Colonic mucosa (tissue), 4 donors: ENCODE results near the gene C10orf105. TPM values are rescaled to one million over a fixed set of nuclear protein-coding genes. Genes with fewer than 3 reads are reported as not detected.
A peak's percentile ranks its signal among the peaks of the same experiment; 100 is the strongest.

Source experiments
- DNase-seq: peaks from one replicate; pipeline ENCODE4 v3.0.0-alpha.2; 2020
- H3K27ac ChIP-seq: fragments of 200-600 bp; one replicate; pipeline ENCODE4 v1.8.0; 2021
- H3K27me3 ChIP-seq: fragments of 200-600 bp; one replicate; pipeline ENCODE4 v1.8.0; 2021
- H3K36me3 ChIP-seq: fragments of 200-600 bp; one replicate; pipeline ENCODE4 v1.8.0; 2021
- H3K4me1 ChIP-seq: fragments of 200-600 bp; one replicate; pipeline ENCODE4 v1.8.0; 2021; ENCODE audit warnings: mild to moderate bottlenecking
- H3K4me3 ChIP-seq: fragments of 200-600 bp; one replicate; pipeline ENCODE4 v1.8.0; 2021
- H3K9ac ChIP-seq, 2 donors: one replicate each; pipeline ENCODE4 v1.7.0; 2013; ENCODE audit warnings: control low read depth in 2 of 2, low read depth in 2 of 2, low read length in 2 of 2
- H3K9me3 ChIP-seq: fragments of 200-600 bp; one replicate; pipeline ENCODE4 v1.8.0; 2021
- CTCF ChIP-seq: fragments of 200-600 bp; IDR thresholded peaks from one replicate; pipeline ENCODE4 v1.8.0; 2022; ENCODE audit warnings: antibody characterized with exemption, mild to moderate bottlenecking
- intact Hi-C: fragments of 100-400 bp; cut with DNase I; formaldehyde crosslinking; loops from one replicate; pipeline ENCODE4 v1.14.1; 2022
- total RNA-seq, 2 donors: library from RNA; stranded (reverse); fragmentation: NEBNext Ultra II Directional in 1 of 2; extraction: Animal tissue kit (Norgen Biotek cat#: 25700) in 1 of 2; gene quantifications; one replicate each; pipeline ENCODE4 v1.2.1, GENCODE V29; 2021
- donor health status: healthy.
- donor health status: DM: no; HTN: no; CAD: no.
- donor health status: DM: no; HTN: no; CAD: no.

Gene C10orf105
- total RNA-seq, 2 donors from 2014 or later: 0.07 TPM; not detected in 1

GRCh38 chr10:71750124-71750841 is 30.7 kb upstream of the C10orf105 start:
- Histone ChIP-seq H3K36me3 (no peaks in the 10 kb centered on the region), H3K9ac (no peak overlapping the region), H3K4me1 (peaks cover 45% of the 10 kb centered on the region), H3K27me3 (no peaks in the 10 kb centered on the region), H3K9me3 (no peaks in the 10 kb centered on the region), H3K4me3 (no peak overlapping the region), H3K27ac (no peak overlapping the region)
- TF ChIP-seq CTCF: no peak
- intact Hi-C loops: no loop called here
- no peak for DNase-seq

- Histone ChIP-seq H3K4me3 (no peak overlapping the region), H3K27me3 (no peaks in the 10 kb centered on the region), H3K9ac (peak overlapping the region; percentile 46 to 66), H3K27ac (peak overlapping the region; percentile 68), H3K36me3 (no peaks in the 10 kb centered on the region), H3K9me3 (no peaks in the 10 kb centered on the region), H3K4me1 (peaks cover 45% of the 10 kb centered on the region)
- intact Hi-C loops: no loop called here
- TF ChIP-seq CTCF: no peak
- DNase-seq: no peak
These were observed 29.8 kb upstream of the C10orf105 start for GRCh38 chr10:71749396-71749795.

GRCh38 chr10:71748671-71749191 is 29.2 kb upstream of the C10orf105 start:
- Histone ChIP-seq H3K36me3 (no peaks in the 10 kb centered on the region), H3K4me1 (peaks cover 45% of the 10 kb centered on the region), H3K9me3 (no peaks in the 10 kb centered on the region), H3K27ac (peak overlapping the region; percentile 68), H3K9ac (peak overlapping the region in 1 of 2 donors; percentile 84), H3K4me3 (no peak overlapping the region), H3K27me3 (no peaks in the 10 kb centered on the region)
- peak; percentile 79 for DNase-seq
- intact Hi-C loops: no loop called here
- no peak for TF ChIP-seq CTCF

GRCh38 chr10:71747551-71748523 is 28.3 kb upstream of the C10orf105 start:
- intact Hi-C loops: no loop called here
- peak; percentile 62 for DNase-seq
- H3K27ac ChIP-seq: peak overlapping the region; percentile 68
- H3K9me3 ChIP-seq: no peaks in the 10 kb centered on the region
- TF ChIP-seq CTCF: no peak
- peaks cover 40% of the 10 kb centered on the region for H3K4me1 ChIP-seq
- H3K9ac ChIP-seq: peak overlapping the region; percentile 54 to 84
- H3K4me3 ChIP-seq: no peak overlapping the region
- no peaks in the 10 kb centered on the region for H3K27me3 ChIP-seq
- H3K36me3 ChIP-seq: no peaks in the 10 kb centered on the region

- intact Hi-C loops: no loop called here
- no peak for TF ChIP-seq CTCF
- DNase-seq: peak; percentile 54
- peak overlapping the region; percentile 54 to 84 for H3K9ac ChIP-seq
- no peak overlapping the region for H3K4me3 ChIP-seq
- no peaks in the 10 kb centered on the region for H3K9me3 ChIP-seq
- H3K27ac ChIP-seq: peak overlapping the region; percentile 68
- no peaks in the 10 kb centered on the region for H3K36me3 ChIP-seq
- no peaks in the 10 kb centered on the region for H3K27me3 ChIP-seq
- H3K4me1 ChIP-seq: peaks cover 39% of the 10 kb centered on the region
These were observed 27.5 kb upstream of the C10orf105 start for GRCh38 chr10:71747039-71747531.
